T-helper 9 cell (primary cell): Measurements from ENCODE around the gene BMP7.
"Not testable (repeated sequence)": the region's sequence is repeated elsewhere in the genome, so short reads cannot be mapped to it uniquely, and the experiment has no call there.

Experiments
- DNase-seq: peaks from one replicate; pipeline ENCODE4 v3.0.0-alpha.2; 2020

Gene BMP7

DNA sequence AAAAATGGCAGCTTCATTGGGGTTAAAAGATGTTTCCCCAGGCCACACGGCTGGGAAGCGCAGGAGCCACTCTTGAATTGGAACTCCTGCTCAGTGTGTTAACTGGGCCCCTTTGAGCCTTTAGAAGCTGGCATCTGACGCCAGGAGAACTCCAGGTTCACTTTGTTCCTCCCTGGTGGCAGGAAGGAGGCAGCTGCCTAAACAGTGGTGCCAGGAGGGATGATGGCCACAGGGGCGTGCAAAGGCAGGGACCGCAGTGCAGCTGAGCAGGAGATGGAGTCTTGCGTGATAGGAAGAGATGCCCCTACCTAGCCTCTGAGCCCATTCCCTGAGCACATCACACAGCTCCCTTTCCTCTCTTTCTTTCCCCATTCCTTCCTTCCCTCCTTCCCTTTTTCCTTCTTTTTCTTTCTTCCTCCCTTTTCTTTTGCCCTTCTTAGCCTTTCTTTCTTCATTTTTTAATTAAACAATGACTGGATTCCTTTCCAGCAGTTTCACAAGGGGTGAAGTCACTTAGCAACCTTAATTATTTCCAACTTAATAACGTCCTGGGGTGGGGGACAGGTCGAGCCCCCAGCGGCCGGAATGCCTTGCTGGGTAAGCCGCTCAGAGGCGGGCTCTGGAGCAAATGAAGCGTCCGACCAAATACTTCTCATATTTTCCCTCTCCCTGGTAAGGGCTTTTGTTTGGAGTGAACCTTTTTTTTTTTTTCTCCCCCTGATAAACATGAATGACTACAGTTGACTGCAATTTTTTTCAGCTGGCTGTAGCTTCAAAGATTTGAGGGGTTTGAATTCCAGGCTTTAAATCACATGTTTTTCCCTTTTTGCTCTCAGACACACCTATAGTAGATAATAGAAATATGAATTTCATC lies 20.8 kb upstream of the BMP7 start:
- no peak for DNase-seq

DNA sequence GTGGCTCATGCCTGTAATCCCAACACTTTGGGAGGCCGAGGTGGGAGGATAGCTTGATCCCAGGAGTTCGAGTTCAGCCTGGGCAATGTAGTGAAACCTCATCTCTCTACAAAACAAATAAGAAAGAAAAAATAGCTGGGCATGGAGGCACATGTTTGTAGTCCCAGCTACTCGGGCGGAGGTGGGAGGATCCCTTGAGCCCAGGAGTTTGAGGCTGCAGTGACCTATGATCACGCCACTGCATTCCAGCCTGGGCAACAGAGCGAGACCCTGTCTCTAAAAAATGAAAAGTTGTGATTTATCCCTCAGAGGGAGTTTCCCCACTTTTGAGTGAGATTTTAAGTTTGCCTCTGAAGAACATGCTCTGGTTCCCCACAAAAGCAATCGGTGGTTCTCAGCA lies 17.4 kb upstream of the BMP7 start:
- DNase-seq = no peak

DNA sequence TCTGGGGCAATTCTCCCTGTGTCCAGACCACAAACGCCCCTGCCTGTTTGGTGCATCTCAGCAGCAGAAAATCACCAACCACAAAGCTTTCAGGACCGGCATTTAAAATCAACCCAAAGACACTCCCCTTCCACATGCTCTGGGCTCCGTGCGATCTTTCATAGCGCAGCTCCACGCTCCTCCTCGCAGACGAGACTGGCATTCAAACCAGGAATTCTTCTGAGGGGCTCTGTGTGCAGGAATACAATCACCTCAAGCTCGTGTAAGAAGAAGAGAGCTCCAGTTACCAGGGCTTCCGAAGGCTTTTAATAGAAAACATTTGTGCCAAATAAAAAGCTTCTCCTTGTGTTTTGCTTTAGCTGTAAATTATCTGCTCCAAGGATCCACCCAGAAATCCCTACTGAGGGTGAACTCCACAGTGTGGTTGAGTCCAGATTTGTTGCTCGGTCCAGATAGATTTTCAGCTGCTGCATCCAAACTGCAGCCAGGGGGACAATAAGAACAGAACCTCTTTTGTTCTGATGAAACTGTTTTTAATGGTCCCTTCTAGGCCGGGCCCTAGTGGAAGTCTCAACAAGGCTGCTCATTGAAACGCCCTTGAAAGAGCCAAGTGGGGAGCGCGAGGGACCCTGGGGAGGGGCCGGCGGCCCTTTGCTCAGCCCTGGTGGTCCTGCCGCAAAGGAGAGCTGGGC lies 16.4 kb upstream of the BMP7 start:
- no peak for DNase-seq

DNA sequence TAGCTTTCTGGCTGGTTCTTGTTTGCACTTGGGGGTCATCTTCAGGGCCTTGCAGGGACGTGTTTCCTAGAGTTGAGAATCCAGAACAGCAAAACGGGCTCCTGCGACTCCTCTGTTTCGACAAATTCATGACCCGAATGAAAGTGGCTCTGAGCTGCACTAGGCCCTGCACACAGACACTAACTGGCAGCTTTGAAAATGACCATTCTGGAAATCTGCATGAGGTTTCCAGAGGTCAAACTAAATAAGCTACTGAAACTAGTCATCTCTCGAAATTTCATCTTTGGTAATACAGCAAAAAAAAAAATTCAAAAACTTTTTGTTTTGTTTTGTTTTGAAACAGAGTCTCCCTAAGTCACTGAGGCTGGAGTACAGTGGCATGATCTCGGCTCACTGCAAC lies 15.5 kb upstream of the BMP7 start:
- DNase-seq = no peak

DNA sequence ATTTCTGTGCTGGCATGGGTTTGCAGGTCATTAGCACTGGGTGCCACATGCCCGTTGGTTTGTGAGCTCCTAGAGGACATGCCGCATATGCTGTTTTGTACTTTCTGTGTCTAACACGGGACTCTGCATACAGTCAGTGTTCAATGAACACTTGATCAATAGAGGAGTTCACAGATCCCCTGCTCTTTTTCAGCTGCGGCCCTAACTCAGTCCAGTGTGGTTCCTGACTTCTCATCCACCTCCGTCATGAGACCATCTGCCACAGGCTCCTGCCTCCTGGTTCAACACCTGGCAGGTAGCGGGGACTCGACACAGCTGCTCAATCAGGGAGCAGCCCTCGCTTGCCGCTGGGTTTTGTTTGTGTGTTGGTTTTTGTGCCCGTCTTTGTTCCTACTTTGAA lies 13.8 kb upstream of the BMP7 start:
- no peak for DNase-seq

DNA sequence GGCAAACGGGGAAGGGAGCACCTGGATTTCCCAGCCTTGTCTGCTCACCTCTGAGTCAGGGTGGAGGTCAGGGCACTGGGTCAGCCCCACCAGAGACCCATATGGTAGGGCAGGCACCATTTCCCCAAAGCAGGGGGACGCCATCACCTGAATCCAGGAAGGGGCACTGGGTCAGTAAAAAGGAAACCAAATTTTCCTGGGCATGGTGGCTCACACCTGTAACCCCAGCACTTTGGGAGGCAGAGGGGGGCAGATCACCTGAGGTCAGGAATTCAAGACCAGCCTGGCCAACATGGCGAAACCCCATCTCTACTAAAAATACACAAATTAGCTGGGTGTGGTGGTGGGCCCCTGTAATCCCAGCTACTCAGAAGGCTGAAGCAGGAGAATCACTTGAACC lies 13.1 kb upstream of the BMP7 start:
- DNase-seq = not testable (repeated sequence)

DNA sequence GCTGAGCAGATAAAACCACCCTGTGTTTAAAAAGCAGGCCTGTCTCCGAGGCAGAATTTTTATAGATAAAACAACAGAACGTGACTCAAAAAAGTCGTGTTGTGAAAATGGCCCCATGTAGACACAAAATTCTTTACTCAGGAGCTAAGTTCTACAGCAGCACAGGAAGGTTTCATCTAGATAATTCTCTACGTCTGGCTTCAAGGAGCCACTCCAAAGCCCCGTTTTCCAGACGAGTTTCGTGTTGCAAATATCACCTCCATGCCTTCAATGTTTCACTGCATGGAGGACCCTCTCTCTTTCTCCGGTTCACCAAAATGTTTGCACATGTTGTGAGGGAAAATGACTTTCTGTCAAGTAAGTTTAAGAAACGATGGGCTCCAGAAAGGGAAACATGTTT lies 12.0 kb upstream of the BMP7 start:
- DNase-seq = no peak

DNA sequence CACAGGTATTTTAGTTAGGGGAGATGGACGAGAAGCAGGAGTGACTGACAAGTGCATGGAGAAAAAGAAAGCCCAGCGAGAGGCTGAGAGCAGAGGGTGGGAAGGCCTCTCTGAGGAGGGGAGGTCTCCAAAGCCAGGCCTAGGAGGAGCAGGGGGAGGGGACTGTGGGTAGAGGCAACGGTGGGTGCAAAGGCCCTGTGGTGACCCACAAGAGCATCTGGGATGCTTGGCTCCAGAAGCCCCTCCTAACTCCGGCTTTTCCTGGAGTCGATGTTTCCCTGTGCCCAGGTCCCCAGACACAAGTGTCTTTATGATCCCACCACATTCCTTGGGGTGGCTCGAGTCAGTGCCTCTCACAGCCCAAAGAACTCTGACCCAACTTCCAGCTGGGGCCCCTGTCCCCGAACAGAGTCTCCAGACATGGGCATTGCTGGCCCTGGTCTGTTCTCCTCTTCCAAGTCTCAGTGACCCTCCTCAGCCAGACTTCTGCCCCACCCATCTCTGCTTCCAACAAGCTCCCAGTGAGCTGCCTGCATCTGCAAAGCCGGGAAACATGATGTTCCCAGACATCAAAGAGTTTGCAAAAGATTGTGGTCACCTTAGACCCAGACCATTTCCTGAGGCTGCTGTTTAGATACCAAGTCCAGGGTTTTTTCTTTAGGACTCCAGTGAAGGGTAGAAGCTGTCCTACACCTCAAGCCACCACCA lies 11.1 kb upstream of the BMP7 start:
- no peak for DNase-seq

DNA sequence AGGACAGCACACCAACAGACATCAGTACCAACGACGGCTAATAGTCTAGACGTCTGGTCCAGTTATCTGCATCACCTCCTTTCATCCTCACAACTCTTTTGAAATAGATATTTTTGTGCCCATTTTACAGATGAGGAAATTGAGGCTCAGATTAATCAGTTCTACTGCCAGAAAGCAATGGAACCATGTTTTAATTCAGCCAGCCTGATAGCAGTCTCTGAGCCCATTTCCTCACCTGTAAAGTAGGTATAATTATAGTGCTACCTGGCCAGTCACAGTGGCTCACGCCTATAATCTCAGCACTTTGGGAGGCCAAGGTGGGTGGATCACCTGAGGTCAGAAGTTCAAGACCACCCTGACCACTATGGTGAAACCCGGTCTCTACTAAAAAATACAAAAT lies 9.8 kb upstream of the BMP7 start:
- no peak for DNase-seq

DNA sequence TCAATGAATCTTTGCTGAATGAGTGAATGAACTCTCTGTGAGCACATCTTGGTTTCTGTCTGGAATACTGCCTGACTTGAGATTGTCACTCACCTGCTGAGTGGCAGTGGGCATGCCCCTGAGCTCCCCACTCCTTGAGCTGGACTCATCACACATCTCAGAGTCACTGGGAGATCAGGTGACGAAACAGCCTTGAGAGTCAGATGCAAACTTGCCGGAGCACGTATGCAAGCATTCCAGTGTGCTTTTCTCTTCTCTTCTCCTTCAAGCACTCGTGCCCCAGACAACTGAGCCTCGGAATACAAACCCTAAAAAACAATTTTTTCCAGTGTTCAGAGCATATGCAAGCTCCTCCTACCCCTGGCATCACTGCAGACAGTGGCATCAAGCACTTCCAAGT lies 9.4 kb upstream of the BMP7 start:
- DNase-seq = no peak

DNA sequence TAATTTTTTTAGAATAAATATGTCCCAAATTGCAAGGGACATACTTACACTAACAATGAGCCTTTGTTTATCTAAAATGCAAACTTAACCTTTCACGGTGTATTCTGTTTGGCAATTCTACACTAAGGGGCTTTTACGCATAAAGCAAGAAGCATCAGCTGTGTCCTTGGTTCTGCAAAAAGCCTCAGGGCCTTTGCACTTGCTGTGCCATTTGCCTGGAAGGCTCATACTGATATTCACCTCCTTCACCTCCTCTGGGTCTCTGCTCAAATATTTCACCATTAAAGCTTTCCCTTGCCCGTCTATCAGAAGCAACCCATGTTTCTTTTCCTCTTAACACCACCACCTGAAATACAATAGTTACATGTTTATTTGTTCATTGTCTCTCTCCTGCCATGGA lies 8.9 kb upstream of the BMP7 start:
- no peak for DNase-seq

DNA sequence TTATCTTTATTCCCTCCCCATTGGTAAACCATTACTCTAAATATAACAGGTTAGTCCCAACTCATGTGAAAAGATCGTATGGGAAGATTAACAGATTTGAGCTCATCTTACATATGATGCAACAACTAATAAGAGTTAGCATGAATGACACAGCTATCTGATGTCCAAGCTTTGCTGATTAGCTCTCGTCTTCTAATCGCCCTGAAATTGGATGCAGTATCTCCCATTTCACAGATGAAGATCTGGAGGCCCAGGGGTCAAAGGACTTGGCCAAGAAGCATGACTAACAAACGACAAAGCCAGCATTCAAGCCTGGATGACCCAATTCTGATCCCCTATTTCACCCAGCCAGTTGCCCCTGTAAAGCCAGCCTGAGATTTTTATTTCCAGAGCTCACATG lies 8.4 kb upstream of the BMP7 start:
- DNase-seq = no peak

DNA sequence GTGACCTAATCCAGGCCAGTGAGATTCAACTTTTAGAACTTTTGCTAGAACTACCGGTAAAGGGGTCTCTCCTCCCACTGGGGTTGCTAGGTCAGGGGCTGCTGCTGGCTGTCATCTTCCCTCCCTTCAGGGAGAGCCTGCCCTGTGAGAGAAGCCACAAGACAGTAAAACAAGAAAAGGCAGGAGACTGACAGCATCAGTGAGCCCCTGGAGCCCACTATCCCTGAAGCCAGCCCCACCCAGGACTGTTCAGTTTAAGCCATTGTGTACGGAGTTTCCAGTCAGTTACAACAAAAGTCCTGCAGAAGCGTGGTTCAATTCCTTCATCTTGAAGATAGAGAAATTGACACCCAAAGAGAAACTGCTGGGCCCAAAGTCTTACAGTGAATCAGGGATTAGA lies 7.9 kb upstream of the BMP7 start:
- no peak for DNase-seq

DNA sequence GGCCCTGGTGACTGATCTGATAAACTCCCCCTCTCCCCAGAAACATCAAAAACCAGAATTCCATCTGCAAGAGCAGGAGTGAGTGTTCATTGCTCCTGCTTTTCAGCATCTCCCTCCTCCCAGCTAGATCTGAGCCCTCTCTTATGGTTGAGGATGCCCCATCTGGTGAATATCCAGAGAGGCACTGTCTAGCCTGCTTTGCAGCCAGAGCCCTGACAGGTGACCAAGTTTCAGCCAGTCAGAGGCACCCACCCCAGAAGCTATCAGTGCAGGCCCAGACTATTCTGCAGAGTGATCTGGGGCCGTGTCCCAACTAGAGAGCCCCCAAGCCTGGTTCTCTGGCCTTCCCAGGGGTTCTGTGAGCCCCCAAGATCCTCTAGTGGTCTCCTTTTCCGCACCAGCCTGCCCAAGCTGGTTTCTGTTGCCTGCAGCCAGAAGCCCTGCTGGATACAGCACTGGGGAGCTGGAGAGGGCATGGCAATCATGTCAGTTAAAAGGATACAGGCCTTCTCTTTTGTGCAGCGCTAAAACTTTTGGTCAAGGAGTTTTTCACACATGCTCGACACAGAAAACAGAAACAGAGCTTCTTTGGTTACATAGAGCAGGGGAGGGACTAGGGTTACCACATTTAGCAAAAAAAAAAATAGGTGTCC lies 6.6 kb upstream of the BMP7 start:
- DNase-seq = no peak

DNA sequence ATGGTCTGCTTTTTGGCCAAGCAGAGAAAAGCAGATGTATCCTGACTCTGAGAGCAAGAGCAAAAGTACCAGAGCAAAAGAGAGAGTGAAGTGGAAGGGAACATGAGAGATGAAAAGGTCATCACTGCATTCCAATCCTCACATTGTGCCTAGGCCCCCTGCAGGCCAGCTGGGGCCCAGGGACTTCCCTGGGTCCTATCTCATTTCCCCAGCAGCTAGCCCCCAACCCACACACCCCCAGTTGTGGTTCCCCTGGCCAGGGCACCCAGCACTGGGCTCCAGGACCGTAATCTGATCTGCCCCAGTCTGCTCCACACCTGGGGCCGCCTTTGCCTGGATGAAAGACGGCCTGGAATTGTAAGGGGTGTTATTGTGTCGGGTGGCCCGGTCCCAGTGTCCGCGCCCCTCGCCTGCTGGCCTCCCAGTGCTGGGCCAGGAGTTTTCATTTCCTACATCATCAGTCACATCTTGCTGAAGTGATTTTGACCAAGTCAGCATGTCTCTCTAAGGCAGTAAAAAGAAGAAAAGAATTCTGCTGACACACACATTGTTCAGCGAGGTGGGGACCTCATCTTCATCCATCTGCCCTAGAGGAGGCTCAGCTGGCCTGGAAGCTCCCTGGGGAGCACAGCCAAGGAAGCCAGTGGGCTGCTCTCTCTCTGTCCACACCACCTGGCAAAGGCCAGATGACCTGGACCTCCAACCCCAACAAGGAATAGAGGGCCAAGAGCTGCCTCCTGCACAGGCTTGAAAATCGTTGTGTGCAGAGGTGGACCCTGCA lies 4.0 kb upstream of the BMP7 start:
- no peak for DNase-seq

DNA sequence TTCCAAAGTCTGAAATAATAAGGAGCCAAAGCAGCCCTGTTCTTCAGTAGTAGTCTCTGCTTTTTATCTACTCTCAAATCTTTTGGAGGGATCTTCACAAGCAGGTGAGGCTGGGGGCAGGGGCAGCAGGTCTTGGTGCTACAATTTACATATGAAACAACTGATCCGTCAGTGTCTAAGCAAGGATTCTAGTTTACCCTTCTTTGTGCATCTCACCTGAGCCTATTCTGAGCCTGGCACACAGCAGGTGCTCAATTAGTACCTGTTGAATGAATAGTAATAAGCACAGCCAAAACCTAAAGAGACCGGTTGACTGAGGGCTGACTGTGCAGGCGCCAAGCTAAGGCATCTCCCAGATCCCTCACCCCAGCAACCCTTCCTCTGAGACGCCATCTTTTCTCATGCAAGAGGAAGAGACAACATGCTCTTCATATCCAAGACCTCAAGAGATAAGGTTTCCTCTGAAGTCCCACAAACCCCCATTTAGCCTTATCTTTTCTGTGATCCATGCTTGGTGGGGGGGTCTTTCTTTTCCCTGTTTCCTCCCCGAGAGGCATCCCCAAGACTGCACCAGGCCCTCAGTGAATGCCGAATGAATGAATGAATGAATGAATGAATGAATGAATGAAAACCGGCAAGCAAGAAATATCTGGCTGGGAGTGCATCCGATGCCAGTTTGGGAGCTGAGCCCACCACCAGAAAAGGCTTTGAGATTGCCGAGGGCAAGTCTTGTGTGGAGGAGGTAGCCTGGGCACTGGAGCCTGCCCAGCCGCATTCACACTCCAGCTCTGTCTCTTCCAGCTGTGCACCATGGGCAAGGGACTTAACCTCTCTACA lies 2.9 kb upstream of the BMP7 start:
- no peak for DNase-seq

DNA sequence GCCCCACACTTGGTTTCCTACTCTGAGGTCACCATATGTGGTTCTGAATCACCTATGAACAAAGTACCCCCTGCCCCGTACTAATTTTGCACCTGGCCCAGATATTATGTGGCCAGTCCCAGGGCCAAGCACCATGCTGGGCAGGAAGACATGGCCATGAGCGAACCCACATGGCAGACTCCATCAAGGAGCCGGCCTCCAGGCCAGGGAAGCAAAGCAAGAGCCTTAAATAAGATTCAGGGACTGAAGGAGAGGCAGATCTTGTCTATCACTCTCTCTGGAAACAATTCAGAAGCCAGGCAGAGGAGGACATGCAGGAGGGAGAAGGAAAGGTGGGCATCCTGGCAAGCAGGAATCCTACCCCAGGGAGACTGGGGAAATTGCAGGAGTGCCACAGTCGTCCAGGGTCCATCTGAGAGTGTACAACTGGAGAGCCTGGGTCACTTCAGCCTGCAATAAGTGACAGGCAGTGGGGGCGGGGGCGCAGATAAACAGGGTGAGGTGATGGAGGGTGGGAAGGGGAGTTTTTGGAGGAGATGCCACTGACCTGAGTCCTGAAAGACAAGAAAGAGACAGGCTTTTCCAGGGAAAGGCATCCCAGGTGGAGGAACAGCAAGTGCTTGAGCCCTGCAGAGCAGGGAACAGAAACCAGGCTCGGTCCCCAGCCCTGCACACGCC lies 2.1 kb upstream of the BMP7 start:
- DNase-seq = no peak

DNA sequence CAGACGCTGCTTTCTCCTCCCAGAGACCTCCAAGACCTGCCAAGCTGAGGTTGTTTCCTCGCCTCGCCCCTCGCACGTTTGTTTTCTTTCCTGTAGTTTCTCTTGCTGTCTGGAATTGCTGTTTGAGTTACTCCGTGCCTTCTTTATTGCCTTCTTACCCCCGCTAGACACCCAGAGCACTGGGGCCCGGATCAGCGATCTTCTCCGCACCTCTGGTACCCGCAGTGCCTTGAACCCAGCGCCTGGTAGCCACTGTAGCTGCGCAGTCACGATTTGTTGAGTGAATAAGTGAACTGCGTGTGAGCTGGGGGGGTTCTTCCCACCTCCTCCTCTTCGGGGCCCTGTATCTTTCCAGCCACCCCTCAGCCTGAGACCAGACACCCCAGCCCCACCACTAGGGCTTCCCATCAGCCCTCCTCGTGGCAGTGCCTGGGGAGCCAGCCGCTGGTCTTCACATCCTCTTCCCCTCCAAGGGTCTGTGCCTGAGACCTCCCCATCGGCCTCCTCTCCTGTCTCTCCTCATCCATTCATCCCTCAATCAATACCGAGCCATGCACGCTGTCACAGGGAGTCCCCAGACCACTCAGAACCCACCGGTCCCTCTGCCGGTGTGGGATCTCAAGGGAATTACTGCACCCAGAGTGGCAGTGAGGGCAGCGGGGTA lies 849 bp upstream of the BMP7 start:
- DNase-seq = no peak

DNA sequence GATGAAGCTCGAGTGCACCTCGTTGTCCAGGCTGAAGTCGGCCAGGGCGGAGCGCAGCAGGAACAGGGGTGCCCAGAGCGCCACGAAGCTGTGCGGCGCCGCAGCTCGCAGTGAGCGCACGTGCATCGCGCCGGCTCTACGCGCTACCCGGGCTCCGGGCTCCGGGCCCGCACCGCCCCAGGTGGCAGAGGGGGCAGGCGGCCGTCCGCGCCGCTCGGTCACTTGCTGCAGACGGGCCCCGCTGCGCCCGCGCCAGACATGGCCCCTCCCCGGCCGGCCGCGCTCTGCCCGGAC lies 497 bp downstream of the BMP7 start:
- DNase-seq = no peak

DNA sequence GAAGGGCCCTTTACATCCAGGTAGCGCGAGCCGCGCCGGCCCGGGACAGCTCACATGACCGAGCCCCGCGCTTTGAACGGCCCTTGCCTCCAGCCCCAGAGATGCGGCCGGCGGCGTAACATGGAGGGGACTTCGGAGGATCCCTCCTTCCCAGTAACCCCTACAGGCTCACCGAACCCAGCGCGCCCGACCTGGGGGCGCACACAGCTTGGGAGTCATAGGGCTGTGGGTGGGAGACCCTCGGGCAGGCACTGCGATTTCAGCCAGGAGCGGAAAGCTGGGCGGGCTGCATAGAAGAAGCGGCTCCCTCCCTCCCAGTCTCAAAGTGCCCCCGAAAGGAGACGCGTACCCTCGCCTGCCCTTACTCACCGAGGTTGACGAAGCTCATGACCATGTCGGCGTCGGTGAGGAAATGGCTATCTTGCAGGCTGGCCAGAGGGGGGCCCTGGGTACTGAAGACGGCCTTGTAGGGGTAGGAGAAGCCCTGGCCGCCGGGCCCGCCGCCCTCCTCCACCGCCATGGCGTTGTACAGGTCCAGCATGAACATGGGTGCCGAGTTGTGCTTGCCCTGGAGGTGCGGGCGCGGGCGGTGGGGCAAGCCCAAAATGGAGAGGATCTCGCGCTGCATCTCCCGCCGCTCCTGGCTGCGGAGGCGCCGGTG lies 975 bp downstream of the BMP7 start:
- no peak for DNase-seq
